LNCAP (cell line): Measurements from ENCODE around the gene PARP8.

Experiments
- CTCF ChIP-seq: fragments of 450-650 bp; IDR thresholded peaks from 2 replicates; pipeline ENCODE4 v1.5.1; 2017; ENCODE audit warnings: mild to moderate bottlenecking

The PARP8 gene

GRCh38 chr5:50675385-50675784, 8.9 kb downstream of the PARP8 start:
- no peak for TF ChIP-seq CTCF

GRCh38 chr5:50684721-50685120, 18.3 kb downstream of the PARP8 start:
- TF ChIP-seq CTCF = no peak

- TF ChIP-seq CTCF = no peak
Measured at GRCh38 chr5:50687548-50687947, 21.1 kb downstream of the PARP8 start.

- TF ChIP-seq CTCF = no peak
Measured at GRCh38 chr5:50691399-50692016, 25.1 kb downstream of the PARP8 start.

GRCh38 chr5:50694027-50694590, 27.7 kb downstream of the PARP8 start:
- no peak for TF ChIP-seq CTCF

GRCh38 chr5:50697739-50698138, 31.3 kb downstream of the PARP8 start:
- TF ChIP-seq CTCF = no peak

- TF ChIP-seq CTCF = no peak
Measured at GRCh38 chr5:50699737-50700136, 33.3 kb downstream of the PARP8 start.

- no peak for TF ChIP-seq CTCF
Measured at GRCh38 chr5:50700706-50701105, 34.3 kb downstream of the PARP8 start.
